H1 (cell line): ENCODE results near the gene POLR1D.

Experiments used
- ASH2L ChIP-seq: fragments of 200-600, 300-600 bp; sonication (generic); IDR thresholded peaks from one replicate; pipeline ENCODE4 v1.7.1; 2017; ENCODE audit warnings: low read length
- CTCF ChIP-seq, 3 experiments: IDR thresholded peaks; 1 replicate in 2 of 3; 2 replicates in 1 of 3; pipeline versions ENCODE4 v1.5.1 to v1.6.1; 2011; ENCODE audit warnings: low read length in 3 of 3, mild to moderate bottlenecking in 3 of 3, inconsistent platforms in 2 of 3, low read depth in 1 of 3, moderate library complexity in 1 of 3; ENCODE audit not compliant: insufficient read depth in 1 of 3; ENCODE audit errors: control extremely low read depth in 1 of 3
- EGR1 ChIP-seq: IDR thresholded peaks from 2 replicates; pipeline ENCODE4 v1.6.1; 2011; ENCODE audit warnings: low read depth, low read length, borderline replicate concordance
- EZH2 ChIP-seq: fragments of 200-600 bp; sonication (generic); IDR thresholded peaks from 2 replicates; pipeline ENCODE4 v1.7.1; 2012; ENCODE audit warnings: low read depth, mild to moderate bottlenecking, moderate library complexity, low read length, inconsistent platforms; ENCODE audit not compliant: severe bottlenecking
- MAFK ChIP-seq: IDR thresholded peaks from 2 replicates; pipeline ENCODE4 v1.6.1; 2012; ENCODE audit warnings: low read depth, mild to moderate bottlenecking, improper control_type of control experiment, low read length
- MAX ChIP-seq: IDR thresholded peaks from 2 replicates; pipeline ENCODE4 v1.6.1; 2012; ENCODE audit warnings: inconsistent platforms
- POLR2AphosphoS5 ChIP-seq: IDR thresholded peaks from 2 replicates; pipeline ENCODE4 v1.6.1; 2011; ENCODE audit warnings: low read depth, low read length
- RAD21 ChIP-seq, 2 experiments: IDR thresholded peaks in 1 of 2; conservative IDR thresholded peaks in 1 of 2; 2 replicates each; pipeline ENCODE4 v1.6.1; 2011; ENCODE audit warnings: low read depth in 2 of 2, low read length in 2 of 2, improper control_type of control experiment in 1 of 2, inconsistent platforms in 1 of 2, mild to moderate bottlenecking in 1 of 2, moderate library complexity in 1 of 2
- TAF1 ChIP-seq: IDR thresholded peaks from 2 replicates; pipeline ENCODE4 v1.6.1; 2011; ENCODE audit warnings: mild to moderate bottlenecking, low read depth, low read length
- TAF7 ChIP-seq: optimal IDR thresholded peaks from 2 replicates; pipeline ENCODE3; 2011; ENCODE audit warnings: low read depth, mild to moderate bottlenecking, inconsistent platforms, low read length, moderate library complexity, borderline replicate concordance

- no peak for TF ChIP-seq MAX
- no peak for TF ChIP-seq ASH2L
- no peak for TF ChIP-seq EZH2
- no peak for TF ChIP-seq MAFK
- no peak for TF ChIP-seq CTCF (IDR thresholded peaks at IDR 0.05; ENCODE audit: control extremely low read depth in 1 of 3, insufficient read depth in 1 of 3, low read depth in 1 of 3, low read length in 3 of 3)
- TF ChIP-seq POLR2AphosphoS5, result no peak
- TF ChIP-seq TAF1, result no peak
- TF ChIP-seq EGR1, result no peak
- TF ChIP-seq TAF7, result no peak
- TF ChIP-seq RAD21 (IDR thresholded peaks at IDR 0.05 in 1 of 2, conservative IDR thresholded peaks at IDR 0.05 in 1 of 2; ENCODE audit: low read depth in 2 of 2, low read length in 2 of 2), result no peak
These were observed 36.0 kb downstream of the POLR1D start for GRCh38 chr13:27657724-27658123.
